Heart right ventricle (tissue), 16 donors: ENCODE data around the gene MYH15. TPM values are rescaled to one million over a fixed set of nuclear protein-coding genes. Genes with fewer than 3 reads are reported as not detected.

Experiments used
- ATAC-seq, 8 donors: fragments of 200-7000 bp; cut with Tn5 transposase; one replicate each; pipeline ENCODE4 v1.9.1; 2020; ENCODE audit warnings: mild to moderate bottlenecking in 8 of 8, moderate library complexity in 8 of 8, moderate number of reproducible peaks in 1 of 8
- DNase-seq, 2 donors: peaks; one replicate each; pipeline ENCODE4 v3.0.0-alpha.2; 2020
- H3K27ac ChIP-seq, 10 donors: fragments of 200-600 bp; sonication (generic) in 2 of 10; one replicate each; pipeline versions ENCODE4 v1.5.0 to v1.8.0; 2020 to 2022; ENCODE audit warnings: mild to moderate bottlenecking in 3 of 10
- H3K27me3 ChIP-seq, 7 donors: fragments of 200-600 bp; one replicate each; pipeline ENCODE4 v1.8.0; 2021 to 2022; ENCODE audit warnings: mild to moderate bottlenecking in 2 of 7
- H3K36me3 ChIP-seq, 9 donors: fragments of 200-600 bp; sonication (generic) in 1 of 9; one replicate each; pipeline versions ENCODE4 v1.5.0 to v1.8.0; 2020 to 2022; ENCODE audit warnings: mild to moderate bottlenecking in 2 of 9
- H3K4me1 ChIP-seq, 9 donors: fragments of 200-600 bp; sonication (generic) in 1 of 9; one replicate each; pipeline versions ENCODE4 v1.5.0 to v1.8.0; 2020 to 2022; ENCODE audit warnings: mild to moderate bottlenecking in 4 of 9
- H3K4me3 ChIP-seq, 10 donors: fragments of 200-600 bp; sonication (generic) in 2 of 10; one replicate each; pipeline versions ENCODE4 v1.5.0 to v1.8.0; 2020 to 2022; ENCODE audit warnings: mild to moderate bottlenecking in 7 of 10, moderate library complexity in 2 of 10
- H3K9me3 ChIP-seq, 11 donors: fragments of 200-600 bp in 10 of 11; sonication (generic) in 2 of 11; one replicate each; pipeline versions ENCODE4 v1.5.0 to v1.8.0; 2013 to 2022; ENCODE audit warnings: mild to moderate bottlenecking in 2 of 11, control low read depth in 1 of 11, moderate library complexity in 1 of 11
- CTCF ChIP-seq, 9 donors: fragments of 200-600 bp; sonication (generic) in 2 of 9; IDR thresholded peaks; one replicate each; pipeline versions ENCODE4 v1.5.0 to v1.8.0; 2021 to 2022; ENCODE audit warnings: antibody characterized with exemption in 9 of 9, mild to moderate bottlenecking in 5 of 9, moderate library complexity in 1 of 9
- WGBS, 2 donors: extraction: QIAGEN DNeasy Blood & Tissue Kit; methylation state at CpG; one replicate each; pipeline ENCODE4 v1.1.7; 2013; ENCODE audit warnings: inconsistent platforms in 1 of 2; 5-methylcytosine and 5-hydroxymethylcytosine counted together
- intact Hi-C, 10 donors: fragments of 100-400 bp; cut with DNase I; formaldehyde crosslinking; loops; one replicate each; pipeline versions ENCODE4 v1.11.1 to v1.14.2; 2022
- polyA plus RNA-seq, 2 donors: library from polyadenylated mRNA; stranded (reverse); fragments of 200-250 nt; gene quantifications; one replicate each; pipeline ENCODE4 v1.2.3, GENCODE V29; 2013
- total RNA-seq, 10 donors: library from RNA; stranded (reverse); fragmentation: NEBNext Ultra II Directional in 3 of 10; extraction: Animal tissue kit (Norgen Biotek cat#: 25700) in 3 of 10; gene quantifications; one replicate each; pipeline versions ENCODE4 v1.2.1 to v1.2.4, GENCODE V29; 2021 to 2023
- donor health status: Arrhythmogenic right ventricular cardiomyopathy.
- donor health status: ischemic (EF 13 %, LVEDD 7.1; RV severe dilation, severe dysfunction).
- donor health status: healthy with polysubstance abuse.
- donor health status: DM: no; HTN: yes; CAD: no.
- donor health status: DM: no; HTN: no; CAD: no.
- donor health status: ischemic (EF 25% LVEDD 6.9; RV normal size, moderate dysfunction).
- donor health status: ischemic (EF 25% LVEDD 5.7; RV mildly dilated, moderate dysfunction).
- donor health status: healthy.
- donor health status: DM: yes; HTN: yes; CAD: no.
- donor health status: Ischemic cardiomyopathy.
- donor health status: ischemic (EF 35%, LVEDD 5.7; RV mildly dilated, moderate dysfunction).
- donor health status: nonischemic (EF 11% LVEDD 7.7; RV severe dilation, severe dysfunction).
- donor health status: DM: yes; HTN: yes; CAD: no.
- donor health status: PGD.
- donor health status: ischemic (EF 29% LVEDD 5.4; RV normal size, mild dysfunction).
- donor health status: nonischemic (EF 23%, LVEDD 6.1; RV moderate dilation, normal function).

Gene MYH15
- total and polyA plus RNA-seq, 12 donors: 0.12 to 1.1 (median 0.26) TPM

GRCh38 chr3:108447096-108447847 lies 63.1 kb downstream of the MYH15 start:
- Histone ChIP-seq H3K27me3 (no peaks in the 10 kb centered on the region), H3K9me3 (peaks cover 0 to 34% (median 12%) of the 10 kb centered on the region in 11 donors), H3K4me3 (no peak overlapping the region), H3K4me1 (no peaks in the 10 kb centered on the region), H3K36me3 (no peaks in the 10 kb centered on the region), H3K27ac (no peak overlapping the region)
- ATAC-seq (no peak), DNase-seq (no peak)
- TF ChIP-seq CTCF (IDR thresholded peaks at IDR 0.05): no peak
- WGBS, 2 donors: 73 to 91% methylated on average over 3 of the region's 3 CpGs
- intact Hi-C loops: no loop called here

DNA sequence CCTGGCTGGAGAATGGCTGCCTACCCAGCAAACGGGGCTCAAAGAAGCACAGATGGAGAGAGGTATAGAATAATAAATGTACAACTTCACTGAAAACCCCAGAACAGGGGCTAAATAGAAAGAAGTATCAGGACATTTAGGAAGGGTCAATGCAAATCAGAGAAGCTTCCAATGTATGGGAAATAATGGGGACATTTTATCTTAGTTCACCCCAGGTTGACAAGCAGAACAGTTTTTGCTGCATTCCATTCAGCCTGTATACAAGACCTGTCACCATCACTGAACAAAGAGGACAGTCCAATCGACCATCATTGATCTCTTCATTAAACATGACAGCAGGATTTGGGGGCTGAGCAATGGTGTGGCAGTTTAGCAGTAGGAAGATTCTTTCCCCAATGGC lies 68.1 kb downstream of the MYH15 start:
- WGBS, 2 donors: 73 to 75% methylated on average over 2 of the region's 2 CpGs
- H3K27ac ChIP-seq: no peak overlapping the region
- no peak for TF ChIP-seq CTCF (IDR thresholded peaks at IDR 0.05)
- no peak overlapping the region for H3K4me3 ChIP-seq
- H3K9me3 ChIP-seq: peaks cover 0 to 13% (median 8%) of the 10 kb centered on the region in 11 donors
- no peak for ATAC-seq
- H3K4me1 ChIP-seq: peaks cover 0 to 3% (median 0%) of the 10 kb centered on the region in 9 donors
- DNase-seq: no peak
- intact Hi-C loops: no loop called here
- no peaks in the 10 kb centered on the region for H3K36me3 ChIP-seq
- no peaks in the 10 kb centered on the region for H3K27me3 ChIP-seq

DNA sequence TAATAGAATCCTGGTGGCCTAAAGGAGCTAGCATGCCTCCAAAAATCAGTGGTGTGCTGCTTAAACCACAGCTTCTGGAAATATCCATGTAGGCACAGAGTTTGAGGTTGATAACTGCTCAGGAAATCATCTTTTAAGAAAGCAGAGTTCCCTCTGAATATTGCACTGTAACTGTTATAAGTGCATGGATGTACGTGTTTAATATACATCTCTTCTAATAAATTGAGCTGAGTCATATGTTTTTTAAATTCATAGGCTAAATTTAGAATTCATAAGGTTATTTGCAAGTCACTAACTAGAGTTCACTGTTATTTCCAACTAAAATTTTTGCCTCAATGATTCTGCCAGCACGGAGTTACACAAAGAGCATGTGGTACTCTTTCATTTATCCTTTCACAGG lies 68.9 kb downstream of the MYH15 start:
- 69 to 72% methylated on average over 2 of the region's 2 CpGs for WGBS, 2 donors
- Histone ChIP-seq H3K9me3 (peaks cover 0 to 5% (median under 1%) of the 10 kb centered on the region in 11 donors), H3K4me3 (no peak overlapping the region), H3K27me3 (no peaks in the 10 kb centered on the region), H3K36me3 (no peaks in the 10 kb centered on the region), H3K4me1 (peaks cover 0 to 3% (median 0%) of the 10 kb centered on the region in 9 donors), H3K27ac (no peak overlapping the region)
- ATAC-seq (no peak), DNase-seq (no peak)
- TF ChIP-seq CTCF (IDR thresholded peaks at IDR 0.05): no peak
- intact Hi-C loops: no loop called here

- WGBS, 2 donors: 63 to 69% methylated on average over 7 of the region's 7 CpGs
- DNase-seq (no peak), ATAC-seq (no peak)
- no peak for TF ChIP-seq CTCF (IDR thresholded peaks at IDR 0.05)
- no peaks in the 10 kb centered on the region for H3K36me3 ChIP-seq
- H3K27me3 ChIP-seq: no peaks in the 10 kb centered on the region
- H3K4me1 ChIP-seq: peaks cover 0 to 3% (median 0%) of the 10 kb centered on the region in 9 donors
- H3K9me3 ChIP-seq: peaks cover 0 to 1% (median 0%) of the 10 kb centered on the region in 11 donors
- no peak overlapping the region for H3K27ac ChIP-seq
- intact Hi-C loops: no loop called here
- H3K4me3 ChIP-seq: no peak overlapping the region
Observed at GRCh38 chr3:108441071-108441507, 69.3 kb downstream of the MYH15 start.
